Measurements from ENCODE around the gene TNIK.

TNIK gene

GRCh38 chr3:171279972-171280371, 180.2 kb downstream of the TNIK start:
- no peak for DNase-seq (ENCODE audit: low spot score)

DNA sequence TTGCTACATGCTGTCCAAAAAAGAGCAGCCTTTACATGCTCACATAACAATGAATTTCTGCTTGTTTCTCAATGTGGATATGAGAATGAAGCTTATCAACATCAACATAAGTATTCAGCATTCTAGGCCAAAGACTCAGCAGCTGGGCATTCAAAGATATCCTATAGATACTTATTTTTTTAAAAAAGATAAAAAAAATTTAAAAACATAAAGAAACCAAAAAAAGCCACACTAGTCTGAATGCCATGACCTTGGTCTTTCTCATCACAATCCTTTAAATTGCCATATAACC, 182.0 kb downstream of the TNIK start:
- no peak for DNase-seq (ENCODE audit: low spot score)

DNA sequence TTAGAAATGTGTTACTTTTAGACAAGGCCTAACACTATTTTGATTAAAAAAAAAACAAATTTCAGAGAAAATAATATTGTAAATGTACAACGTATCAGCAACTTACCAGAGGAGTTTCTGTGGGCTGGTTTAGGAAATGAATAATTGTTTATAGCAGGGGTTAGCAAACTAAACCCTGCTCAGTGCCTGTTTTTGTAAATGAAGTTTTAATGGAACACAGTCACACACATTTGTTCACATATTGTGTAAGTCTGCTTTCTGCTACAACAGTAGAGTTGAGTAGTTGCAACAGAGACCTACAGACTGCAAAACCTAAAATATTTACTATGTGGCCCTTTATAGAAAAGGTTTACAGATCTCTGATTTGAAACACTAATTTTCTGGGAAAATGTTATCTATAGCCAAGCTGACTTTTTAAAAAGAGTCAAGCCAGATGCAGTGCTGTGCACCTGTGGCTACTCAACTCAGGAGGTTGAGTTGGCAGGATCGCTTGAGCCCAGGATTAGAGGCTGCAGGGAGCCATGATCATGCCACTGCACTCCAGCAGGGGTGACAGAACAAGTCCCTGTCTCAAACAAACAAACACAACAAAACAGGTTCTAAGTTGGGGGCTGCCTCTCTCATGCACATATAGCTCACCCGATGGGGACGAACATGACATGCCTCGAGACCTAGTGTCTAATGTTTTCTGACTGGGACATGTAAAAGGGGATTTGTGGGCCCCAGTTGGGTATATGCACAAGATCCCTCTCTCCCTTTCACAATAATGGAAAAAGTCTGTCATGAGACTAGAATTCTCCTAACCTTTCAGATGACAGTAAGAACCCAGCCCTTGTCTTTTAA, 182.5 kb downstream of the TNIK start:
- no peak for DNase-seq (ENCODE audit: low spot score)

- no peak for DNase-seq (ENCODE audit: low spot score)
Observed at GRCh38 chr3:171276923-171277322, 183.3 kb downstream of the TNIK start.

DNA sequence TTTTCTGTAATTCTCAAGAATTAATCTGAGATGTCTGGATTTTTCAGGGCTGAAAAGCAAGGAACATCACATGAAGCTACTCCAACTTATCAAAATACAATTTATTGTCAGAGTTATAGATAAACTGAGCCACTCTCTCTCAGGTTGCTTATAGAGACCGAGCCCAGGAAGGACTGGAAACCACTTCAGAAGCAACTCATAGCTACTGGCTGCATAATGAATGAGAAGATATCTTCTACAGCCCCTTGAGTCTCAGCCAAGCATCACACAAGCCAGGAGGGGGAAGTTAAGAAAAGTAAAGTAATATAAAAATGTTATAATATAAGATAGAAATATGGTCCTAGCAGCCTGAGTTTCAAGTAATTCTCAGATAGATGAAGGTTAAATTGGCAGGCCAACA, 186.0 kb downstream of the TNIK start:
- DNase-seq (ENCODE audit: low spot score): no peak

DNA sequence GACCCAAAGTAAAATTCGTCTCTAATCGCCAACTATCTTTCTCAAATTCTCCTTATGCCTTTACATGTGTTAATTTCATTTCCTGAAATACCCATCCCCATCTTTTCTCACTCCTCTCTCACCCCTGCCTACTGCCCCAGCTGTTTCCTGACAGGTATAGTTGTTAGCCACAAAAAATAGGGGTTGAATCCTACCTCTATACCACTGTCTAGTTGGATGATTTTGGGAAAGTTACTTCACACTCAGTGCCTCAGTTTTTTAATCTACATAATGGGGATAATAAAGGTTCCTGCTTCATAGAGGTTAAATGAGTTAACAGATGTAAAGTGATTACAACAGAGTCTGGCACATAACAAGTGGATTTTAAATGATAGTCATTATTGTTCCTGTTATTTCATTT, 189.7 kb downstream of the TNIK start:
- DNase-seq (ENCODE audit: low spot score): no peak

- DNase-seq (ENCODE audit: low spot score): no peak
Observed at GRCh38 chr3:171269542-171269941, 190.7 kb downstream of the TNIK start.

DNA sequence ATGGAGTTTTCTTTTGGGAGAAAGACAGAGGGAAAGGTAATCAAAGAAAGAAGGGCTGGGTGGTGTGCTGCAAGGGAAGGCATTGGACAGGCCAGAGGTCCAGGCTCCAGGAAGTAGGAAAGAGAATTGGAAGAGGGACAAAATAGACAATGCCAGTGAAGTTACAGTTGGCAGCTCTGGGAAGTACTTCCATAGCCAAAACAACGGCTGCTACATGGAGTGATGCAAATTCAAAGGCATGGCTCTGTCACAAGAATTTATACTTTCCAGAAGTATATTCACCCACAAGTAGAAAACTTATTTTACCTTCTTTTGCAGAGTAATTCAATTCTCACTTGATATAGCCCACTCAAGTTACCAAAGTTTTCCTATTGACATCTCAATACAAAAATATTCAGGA, 191.5 kb downstream of the TNIK start:
- DNase-seq (ENCODE audit: low spot score): no peak

GRCh38 chr3:171267104-171267503, 193.1 kb downstream of the TNIK start:
- no peak for DNase-seq (ENCODE audit: low spot score)

DNA sequence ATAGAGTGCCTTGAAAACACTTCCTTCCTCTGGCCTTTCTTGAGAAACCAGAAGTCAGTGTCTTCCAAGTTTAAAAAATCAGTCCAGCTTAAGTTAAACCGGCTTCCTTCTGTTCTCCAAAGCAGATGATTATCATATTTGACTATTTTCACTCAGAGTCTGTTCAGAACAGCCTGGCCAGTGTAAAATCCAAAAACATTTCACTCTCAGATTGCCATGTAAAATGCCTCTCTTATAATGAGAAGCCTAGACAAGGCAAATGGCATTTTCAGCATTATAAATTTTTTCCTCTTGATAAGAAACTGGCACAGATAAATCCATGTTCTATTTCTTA, 193.5 kb downstream of the TNIK start:
- DNase-seq (ENCODE audit: low spot score): no peak

DNA sequence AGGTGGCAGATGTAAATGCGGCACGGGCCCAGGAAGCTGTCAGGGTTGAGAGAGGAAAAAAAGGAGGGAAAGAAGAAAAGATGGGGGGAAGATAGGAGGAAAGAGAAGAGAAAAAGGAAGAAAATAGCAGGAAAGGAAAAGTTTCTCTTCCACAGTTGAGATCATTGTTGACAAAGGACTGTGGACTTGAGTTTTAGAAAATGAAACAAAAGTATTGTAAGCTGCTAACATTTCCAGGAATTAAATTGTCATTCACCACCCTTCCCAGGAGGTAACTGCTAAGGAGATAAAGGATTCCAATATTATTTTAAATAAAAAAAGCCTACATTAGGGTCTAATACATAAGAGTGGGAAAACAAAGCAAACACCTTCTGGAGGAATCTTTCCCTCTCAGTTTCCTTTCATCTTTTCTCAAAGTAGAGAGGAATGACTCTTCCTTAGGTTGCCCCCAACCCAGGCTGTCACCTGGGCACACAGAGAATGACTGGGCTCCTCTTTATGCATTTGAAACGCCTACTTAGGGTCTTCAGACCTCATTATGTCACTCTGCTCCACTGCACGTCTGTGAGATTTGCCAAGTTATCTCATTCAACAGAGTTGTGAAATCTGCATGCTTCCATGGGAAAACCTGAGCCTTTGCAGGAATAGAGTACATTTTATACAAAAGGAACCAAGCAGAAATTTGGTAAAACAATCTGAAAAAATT, 194.0 kb downstream of the TNIK start:
- no peak for DNase-seq (ENCODE audit: low spot score)

- no peak for DNase-seq (ENCODE audit: low spot score)
Observed at GRCh38 chr3:171264758-171265157, 195.4 kb downstream of the TNIK start.

DNA sequence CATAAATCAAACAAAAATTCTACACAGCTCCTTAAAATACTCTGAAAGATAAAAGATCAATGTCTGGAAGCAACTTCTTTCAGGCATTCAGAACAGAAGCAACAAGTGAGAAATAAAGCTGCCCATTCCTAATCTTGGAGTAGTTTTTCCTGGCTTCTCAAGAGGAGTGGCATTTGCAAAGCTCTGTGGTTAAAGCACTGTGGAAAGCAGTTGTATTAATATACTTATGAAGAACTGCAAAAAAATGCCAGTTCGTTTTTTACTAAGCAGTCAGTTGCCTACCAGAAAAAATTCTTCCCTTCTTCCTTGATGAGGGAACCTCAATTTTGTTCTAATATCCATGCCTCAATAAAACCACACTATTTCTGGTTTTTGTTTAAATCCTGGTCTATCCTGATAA, 197.8 kb downstream of the TNIK start:
- no peak for DNase-seq (ENCODE audit: low spot score)

- DNase-seq (ENCODE audit: low spot score): no peak
Observed at GRCh38 chr3:171261487-171261886, 198.7 kb downstream of the TNIK start.

GRCh38 chr3:171260899-171261298, 199.3 kb downstream of the TNIK start:
- DNase-seq (ENCODE audit: low spot score): no peak

- DNase-seq (ENCODE audit: low spot score): no peak
Observed at GRCh38 chr3:171260466-171260865, 199.7 kb downstream of the TNIK start.

DNA sequence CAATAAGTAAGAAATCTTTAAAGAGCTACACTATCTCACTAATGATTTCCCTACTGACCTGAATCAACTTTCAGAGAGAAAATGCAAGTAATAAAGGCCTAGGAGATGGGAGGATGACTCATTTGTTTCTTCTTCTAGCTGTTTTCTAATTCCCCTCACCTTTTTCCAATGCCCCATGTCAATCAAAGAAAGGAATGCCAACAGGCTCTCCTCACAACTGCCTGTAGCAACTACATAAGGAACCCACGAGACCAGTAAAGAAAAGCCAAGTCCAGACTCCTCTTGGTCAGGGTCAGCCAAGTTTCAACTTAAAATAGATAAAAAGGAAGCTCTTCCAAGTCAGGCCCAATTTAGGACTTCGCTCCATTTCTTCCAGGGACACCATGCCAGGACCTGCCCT, 201.9 kb downstream of the TNIK start:
- no peak for DNase-seq (ENCODE audit: low spot score)

DNA sequence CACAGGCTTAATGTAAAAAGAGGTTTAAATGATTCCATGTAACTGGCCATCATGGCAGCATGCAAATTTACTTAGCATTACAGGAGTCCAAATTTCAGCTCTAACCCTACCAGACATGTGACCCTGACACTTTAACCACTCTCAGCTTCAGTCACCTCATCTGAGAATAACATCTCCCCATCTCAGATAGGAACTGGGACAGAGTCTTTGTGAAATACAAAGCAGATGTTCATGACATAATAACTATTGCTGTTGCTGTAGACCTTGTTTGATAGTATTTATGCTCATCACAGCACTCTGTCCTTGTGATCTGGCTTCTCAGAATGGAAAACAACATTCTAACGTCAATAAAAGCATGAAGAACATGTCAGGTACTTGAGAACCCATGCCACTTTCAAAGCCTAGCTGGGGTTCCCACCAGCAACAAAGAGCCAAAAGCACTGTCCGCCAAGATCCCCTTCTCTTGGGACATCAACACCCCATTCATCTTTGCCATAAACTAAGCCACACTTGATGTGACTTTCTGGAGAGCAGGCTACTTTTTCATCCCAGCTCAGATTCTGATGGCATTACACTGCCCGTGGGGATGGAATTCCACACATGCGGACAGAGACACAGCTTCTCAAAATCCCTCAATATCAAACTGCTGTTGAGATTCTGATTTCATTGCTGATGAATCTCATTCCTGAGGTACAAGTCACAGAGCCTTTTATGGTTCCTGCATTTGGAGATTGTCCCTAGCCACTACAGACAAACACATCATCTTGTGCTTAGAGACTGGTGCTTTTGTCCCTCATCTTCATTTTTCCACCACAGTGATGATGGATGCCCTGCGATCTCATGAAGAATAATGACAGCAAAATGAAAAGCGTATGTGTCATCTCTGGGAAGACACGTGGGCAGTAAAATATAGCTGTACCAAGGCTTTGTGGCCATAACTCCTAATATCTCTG, 202.7 kb downstream of the TNIK start:
- DNase-seq (ENCODE audit: low spot score): no peak

DNA sequence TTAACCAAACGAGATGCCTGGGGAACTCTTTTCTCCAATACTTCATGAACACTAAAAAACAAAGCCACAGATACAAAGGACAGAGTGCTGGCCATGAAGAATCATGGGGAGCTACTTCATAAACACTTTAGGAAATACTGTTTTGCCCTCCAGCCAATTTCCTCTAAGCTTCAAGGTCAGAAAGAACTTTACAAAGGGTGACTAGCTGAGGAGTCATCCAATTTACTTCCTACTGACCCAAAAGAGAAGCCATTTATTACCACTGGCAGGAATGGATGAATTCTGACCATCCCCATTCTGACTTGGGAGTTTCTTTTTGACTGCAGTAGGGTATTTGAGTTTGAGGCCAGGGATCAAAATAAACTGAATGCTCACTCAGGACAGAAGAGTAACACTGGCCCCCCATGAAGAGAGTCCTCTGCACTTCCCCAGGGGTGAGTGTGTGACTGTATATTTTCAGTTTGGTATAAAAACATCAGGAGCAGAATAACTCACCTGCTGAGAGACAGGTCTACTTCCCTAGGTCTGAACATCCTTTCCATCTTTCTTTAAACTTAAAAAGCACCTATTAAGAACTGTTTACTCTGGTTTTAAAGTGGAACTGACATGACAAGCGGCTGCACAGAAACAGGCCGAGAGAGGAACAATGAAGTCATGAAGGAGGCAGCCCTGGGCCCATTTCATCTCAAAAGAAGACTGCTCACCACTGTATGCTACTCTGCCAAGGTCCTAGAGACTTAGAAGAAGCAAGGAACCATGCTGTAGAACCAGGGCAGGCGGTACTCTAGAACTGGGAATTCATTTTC, 203.6 kb downstream of the TNIK start:
- DNase-seq (ENCODE audit: low spot score): no peak

DNA sequence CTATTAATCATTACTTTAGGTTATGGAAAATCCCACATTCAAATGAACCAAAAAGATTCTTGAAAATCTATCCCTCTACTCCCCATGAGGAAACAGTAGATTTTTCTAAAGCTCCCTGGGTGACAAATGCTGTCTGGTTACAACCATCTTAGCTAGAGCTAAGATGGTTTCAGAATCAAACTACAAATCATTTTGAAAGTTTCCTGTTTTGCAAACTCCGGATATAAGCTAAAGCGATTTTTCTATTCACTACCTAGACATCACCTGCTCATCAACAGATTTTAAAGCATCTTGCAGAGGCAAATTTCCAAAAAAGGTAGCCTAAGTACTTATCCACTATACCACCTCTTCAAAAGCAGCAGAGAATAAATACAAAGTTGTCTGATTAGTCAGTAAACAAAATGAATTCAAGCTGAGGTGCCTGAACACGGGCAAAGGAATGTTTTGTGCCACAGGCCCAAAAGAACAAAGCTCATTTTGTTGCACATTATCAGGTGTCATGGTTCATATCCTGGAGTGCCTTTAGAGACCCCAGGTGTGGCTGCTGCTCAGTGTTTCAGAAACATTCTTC, 204.9 kb downstream of the TNIK start:
- DNase-seq (ENCODE audit: low spot score): no peak

DNA sequence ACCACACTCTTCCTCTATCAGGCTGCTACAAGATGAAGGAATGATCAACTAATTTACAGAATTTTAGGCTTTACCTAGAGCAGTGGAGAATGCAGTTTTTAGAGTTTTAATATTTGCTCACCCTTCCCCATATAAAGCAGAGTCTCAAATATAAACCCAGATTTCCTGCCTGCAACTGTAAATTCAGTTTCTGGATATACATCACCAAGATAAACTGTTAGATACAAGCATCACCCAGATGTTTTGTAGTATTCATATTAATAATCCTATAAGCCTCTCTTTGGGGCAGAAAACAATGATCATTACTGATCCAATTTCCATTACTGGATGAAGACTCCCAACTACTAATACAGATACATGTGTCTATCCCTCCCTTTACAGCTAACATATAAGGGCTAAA, 205.9 kb downstream of the TNIK start:
- no peak for DNase-seq (ENCODE audit: low spot score)

DNA sequence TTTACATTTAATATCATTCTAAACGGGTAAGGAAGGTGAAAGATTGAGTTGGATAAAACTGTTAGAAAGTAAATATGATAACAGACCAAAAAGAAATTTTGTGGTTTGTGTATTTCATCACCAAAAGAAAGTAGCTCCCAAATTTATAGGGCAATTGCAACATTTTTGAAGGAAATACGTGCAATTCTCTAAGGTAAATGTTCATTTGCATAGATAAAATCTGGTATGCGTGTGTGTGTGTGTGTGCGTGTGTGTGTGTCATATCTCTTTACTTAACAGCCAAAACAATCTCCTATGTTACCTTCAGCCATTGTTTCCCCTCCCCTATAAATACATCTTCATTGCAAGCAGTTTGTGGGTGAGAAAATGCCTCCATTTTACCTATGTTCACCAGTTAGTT, 208.4 kb downstream of the TNIK start:
- DNase-seq (ENCODE audit: low spot score): no peak
